CD4-positive, alpha-beta T cell treated with Interleukin-15 for 4 hours (primary cell): ENCODE measurements around the gene SLC39A1.

Experiments used
- DNase-seq: peaks from one replicate; pipeline ENCODE4 v3.0.0-alpha.2; 2020; ENCODE audit warnings: low spot score

SLC39A1 gene

DNA sequence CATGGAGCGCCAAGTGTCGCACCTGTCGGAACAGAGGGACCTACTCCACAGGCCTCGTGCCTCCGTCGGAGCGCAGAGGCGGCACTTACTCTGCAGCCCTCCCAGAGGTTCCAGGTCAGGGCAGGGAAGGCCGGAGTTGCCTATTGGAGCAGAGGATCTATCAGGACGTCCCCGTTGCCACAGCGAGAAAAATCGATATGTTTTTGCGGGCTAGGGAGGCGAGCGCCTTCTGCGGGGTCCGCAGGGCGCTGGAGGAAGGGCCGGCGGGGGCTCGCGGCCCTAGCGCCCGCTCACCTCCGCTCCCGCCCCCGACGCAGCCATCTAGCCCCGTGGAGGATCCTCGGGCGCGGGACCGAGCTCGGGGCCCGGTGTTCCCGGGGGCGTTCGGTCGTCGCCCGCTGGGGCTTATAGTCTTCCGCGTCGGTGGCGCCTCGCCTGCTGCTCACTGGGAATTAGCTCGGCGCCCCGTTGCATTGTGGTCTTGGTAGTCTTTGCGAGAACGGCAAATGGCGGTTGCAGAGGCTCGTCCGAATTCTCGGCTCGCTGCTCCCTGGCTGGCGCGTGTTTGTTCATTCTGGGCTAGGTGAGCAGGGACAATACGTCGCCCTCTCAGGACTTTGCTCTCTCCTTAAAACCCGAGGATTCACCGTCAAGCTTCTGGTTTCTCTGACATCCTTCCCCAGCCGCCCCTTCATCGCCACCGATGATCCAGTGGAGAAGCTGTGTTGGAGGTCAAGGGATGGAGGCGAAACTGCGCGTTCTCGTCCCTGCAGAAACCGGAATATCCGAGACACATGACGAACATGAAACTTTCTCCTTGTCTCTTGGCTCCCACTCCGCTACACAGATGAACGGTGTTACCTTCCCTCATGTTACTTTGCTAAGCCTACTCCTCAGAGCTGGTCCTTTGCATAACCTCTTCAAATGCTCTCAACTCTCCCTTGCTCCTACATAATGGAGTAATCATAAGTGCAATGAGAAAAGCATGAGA lies 14.2 kb upstream of the SLC39A1 start, which contains the start of gene JTB:
Gene JTB (minus strand): TSS at position 425 of the 991 bp plus-strand sequence. CDS start 422 bp downstream, at position 3.
- DNase-seq: peak; percentile 79

DNA sequence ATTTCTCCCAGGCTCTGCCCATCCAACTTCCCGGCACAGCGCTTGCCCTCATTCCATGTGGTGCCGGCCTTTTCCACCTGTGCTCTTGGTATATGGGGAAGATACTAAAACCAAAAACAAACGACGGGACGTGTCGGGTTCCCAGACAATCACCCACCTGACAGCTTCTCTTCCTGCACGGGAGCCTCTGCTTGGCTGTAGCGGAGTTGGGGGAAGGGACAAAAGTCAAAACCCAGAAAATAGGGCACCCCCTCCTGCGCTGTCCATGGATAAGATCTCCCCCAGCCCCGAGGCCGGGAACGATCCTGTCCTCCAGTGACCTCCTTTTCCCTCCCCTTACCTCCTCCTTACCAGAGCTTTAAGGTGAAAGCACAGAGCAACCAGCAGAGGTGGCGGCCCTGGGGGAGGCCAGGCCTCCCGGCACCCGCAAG lies 13.5 kb upstream of the SLC39A1 start:
- no peak for DNase-seq

DNA sequence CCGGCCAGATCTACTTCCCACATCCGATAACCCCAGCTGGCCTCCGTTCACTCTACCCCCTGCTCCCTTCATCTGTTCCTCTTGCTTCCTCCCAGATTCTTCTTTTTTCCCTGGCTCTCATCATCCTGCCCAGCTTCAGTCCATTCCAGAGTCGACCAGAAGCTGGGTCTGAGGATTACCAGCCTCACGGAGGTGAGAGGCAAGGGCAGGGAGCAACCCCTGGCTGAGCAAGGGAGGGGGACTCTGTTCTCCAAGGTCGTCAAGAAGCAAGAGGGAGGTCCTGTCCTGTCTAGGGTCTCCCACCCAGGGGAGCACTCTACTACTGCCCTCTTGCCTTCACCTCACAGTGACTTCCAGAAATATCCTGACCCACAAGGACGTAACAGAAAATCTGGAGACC lies 10.2 kb upstream of the SLC39A1 start:
- no peak for DNase-seq

DNA sequence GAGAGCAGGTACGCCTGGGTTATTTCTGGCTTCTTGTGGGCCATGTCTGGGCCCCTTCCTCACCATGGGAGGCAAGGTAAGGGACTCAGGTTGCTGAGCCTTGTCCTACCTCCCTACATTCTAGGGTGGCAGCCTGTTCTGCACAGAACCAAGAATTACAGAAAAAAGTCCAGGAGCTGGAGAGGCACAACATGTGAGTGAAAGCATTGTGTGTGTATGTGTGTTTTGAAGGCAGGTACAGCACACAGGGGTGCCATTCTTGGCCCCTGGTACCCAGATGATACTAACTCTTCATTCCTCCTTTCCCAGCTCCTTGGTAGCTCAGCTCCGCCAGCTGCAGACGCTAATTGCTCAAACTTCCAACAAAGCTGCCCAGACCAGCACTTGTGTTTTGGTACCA lies 9.7 kb upstream of the SLC39A1 start:
- DNase-seq: no peak

DNA sequence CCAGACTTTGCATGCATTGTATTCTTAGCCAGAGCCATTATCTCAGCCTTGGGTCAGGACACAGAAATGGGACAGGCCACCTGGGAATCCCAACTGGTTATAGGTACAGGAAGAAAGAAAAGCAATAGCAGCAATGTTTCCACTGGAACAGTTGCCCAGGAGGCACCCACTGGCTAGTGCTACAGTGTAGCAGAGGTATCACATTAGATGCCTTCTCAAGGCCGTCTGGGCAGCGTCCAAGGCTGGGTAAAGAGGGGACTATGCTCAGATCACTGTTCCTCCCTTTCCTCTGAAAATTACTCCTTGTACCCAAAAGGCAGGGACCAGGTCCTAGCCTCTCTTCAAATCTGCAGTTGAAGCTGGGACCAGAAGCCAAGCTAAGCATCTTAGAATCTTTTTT lies 7.0 kb upstream of the SLC39A1 start:
- no peak for DNase-seq

DNA sequence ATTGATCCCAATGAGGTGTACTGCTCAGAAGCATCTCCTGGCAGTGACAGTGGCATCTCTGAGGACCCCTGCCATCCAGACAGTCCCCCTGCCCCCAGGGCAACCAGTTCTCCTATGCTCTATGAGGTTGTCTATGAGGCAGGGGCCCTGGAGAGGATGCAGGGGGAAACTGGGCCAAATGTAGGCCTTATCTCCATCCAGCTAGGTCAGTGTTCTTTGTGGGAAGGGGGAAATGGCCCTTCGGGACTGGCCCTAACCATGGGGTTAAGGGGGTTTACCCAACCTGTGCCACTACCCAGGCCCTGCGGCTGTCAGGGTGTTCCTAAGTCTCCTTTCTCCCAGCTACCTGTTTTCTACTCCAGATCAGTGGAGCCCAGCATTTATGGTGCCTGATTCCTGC lies 5.6 kb upstream of the SLC39A1 start:
- no peak for DNase-seq

DNA sequence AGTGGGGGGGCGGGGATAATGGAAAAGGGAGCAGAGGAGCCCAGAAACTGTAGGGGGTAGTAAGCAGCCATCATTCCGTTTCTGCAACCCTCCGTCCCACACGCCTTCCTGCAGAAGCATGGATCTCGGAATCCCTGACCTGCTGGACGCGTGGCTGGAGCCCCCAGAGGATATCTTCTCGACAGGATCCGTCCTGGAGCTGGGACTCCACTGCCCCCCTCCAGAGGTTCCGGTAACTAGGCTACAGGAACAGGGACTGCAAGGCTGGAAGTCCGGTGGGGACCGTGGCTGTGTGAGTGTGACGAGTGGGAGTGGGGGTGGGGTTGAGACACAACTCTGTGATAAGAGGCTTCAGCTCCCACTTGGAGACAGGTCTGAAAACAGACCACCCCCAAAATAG lies 5.1 kb upstream of the SLC39A1 start:
- DNase-seq: no peak

DNA sequence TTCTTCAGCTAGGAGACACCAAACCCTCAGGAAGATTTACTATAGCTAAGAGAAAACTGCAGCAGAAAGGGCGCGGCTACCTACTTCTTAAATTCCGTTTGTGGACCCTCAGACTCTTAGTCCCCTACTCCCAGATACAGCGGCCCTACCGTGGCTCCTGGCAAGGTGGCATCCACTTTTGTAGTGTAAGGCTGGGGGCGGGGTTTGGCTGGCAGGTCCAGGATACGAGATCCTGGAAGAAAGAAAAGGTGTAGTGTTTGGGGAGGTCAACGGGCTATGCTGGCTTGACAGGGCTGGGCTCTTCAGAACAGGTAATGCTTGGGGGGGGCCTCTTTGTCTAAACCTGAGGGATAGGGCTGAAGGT lies 4.6 kb upstream of the SLC39A1 start:
- no peak for DNase-seq

DNA sequence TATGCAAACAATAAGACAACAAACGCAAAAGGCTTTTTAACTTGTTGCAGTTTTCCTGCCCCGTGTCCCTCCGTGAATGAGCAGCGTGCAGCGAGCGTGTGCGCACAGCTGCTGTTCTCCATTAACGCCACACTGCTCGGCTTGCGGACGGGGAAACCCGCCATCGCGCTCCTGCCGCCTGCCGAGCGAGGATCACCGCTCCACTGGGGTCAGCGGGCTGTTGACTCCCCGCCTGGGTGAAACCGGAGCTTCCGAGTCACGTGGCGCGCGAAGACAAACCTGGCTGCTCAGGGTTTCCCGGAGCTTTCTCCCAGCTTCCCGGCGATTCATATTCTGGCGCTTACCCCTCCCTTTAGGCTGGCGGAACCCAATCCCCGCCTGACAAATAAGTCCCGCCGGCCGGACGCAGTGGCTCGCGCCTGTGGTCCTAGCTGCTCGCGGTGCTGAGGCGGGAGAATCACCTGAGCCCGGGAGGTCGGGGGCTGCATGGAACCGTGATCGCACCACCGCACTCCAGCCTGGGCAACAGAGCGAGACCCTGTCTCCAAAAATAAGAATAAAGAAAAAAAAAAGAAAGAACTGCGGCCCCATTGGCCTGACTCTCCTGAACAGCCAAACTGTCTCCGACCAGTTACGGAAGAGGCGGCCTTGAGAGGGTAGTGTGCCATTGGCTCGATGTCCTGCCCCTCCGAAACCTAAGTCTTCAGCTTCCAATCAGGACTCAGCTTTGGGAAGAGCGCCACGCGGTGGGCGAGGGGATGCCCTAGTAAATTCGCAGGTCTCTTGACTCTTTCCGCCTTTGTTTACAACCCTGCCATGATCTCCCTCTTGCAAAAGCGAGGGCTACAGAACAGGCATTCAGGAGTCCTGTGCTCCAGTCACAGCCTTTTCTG lies 4.0 kb upstream of the SLC39A1 start, which contains the start of gene CREB3L4:
Gene CREB3L4 (plus strand): TSS at position 796 of the 893 bp plus-strand sequence. CDS start 624 bp downstream, outside the sequence.
- peak; percentile 89 for DNase-seq

DNA sequence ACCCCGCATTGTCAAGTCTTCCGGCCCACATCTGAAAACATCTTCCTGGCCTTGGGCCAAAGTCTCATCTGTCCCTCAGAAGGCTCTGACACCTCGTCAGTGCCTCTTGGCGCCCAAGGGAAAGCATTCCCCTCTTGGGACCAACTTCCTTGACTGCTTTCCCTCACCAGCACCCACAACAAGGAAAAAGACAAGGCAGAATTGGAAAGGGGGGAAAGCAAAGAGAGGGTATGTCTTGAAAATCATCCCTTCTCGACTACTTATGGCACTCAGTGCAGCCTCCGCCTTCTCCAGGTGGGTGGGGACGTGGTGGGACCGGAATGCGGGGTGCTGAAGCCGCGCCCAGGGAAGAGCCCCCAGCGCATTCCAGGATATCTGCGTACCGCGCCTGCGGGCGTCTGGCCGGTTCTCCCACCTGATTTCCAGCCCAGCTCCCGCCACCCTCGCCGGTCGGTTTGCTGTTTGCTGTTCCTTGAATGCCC lies 554 bp upstream of the SLC39A1 start:
- DNase-seq: no peak

DNA sequence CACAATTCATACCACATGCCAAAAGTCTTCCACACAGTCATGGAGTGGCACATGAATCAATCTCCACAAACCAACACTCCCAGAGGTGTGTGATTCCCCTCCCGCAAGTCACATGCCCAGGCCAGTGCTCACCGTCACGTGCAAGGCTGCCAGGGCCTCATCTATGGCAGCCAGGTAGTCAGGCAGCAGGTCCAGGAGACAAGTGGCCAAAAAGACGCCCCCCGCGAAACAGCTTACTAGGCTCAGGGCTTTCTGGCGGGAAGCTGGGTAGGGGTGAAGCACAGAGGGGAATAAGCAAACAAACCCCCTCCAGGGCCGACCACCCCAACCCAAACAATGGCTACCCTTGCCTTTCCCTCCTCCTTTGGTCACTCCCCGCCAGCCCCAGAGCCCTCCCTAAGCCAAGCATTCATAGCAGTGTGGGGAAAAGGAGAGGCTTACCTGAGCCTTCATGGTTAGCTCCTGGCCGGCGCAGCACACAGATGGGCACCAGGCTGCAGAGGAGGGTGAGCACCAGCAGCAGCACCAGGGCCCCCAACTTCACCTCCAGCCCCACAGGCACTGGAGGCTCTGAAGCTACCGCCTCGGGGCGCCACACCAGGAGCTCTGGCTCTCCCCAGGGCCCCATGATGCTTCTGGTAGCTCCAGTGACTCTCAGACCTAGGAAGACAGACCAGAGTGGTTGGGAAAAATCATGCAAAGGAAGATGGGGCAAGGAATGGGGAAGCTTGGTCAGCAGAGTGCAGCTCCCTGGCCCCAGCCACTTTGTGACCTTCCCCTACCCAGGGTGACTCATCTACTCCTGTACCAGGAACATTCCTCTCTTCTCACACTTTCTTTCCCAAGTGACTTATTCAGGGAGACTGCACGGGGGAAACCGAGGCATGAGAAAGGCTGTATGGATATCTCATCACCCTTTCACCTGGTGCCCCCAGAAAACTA lies 978 bp downstream of the SLC39A1 start:
- no peak for DNase-seq

DNA sequence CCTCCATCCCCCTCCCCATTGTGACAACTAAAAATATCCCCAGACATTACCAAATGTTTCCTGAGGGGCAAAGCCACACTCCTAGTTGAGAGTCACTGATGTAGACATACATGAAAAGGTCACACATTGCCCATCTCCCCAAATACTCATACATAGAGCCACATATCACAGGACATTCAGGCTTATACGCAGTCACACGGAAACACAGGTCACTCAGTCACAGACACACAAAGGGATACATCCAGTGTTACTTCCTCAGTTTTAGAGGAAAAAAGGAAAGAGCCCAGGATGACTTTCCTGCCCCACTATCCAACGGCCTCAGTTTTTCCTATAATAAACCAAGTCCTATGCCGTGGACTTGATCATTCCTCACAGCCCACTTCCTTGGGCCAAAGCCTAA lies 1.9 kb downstream of the SLC39A1 start:
- no peak for DNase-seq

DNA sequence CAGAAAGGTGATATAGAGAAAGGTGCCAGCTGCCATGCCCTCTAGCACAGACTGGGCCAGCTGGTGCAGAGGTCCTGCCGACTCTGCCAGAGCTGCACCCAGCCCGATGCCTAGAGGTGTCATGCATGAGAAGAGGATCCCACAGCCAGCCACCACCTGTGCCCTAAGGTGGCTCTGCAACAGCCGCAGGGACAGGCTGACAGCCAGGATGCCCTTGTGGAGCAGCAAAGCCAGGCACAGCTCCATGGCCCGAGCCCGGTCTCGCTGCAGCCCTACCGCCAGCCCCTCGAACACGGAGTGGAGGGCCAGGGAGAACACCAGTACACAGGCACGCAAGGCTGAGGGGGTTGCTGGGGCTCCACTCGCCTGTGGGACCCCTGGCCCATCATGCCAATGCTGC lies 3.1 kb downstream of the SLC39A1 start:
- no peak for DNase-seq

DNA sequence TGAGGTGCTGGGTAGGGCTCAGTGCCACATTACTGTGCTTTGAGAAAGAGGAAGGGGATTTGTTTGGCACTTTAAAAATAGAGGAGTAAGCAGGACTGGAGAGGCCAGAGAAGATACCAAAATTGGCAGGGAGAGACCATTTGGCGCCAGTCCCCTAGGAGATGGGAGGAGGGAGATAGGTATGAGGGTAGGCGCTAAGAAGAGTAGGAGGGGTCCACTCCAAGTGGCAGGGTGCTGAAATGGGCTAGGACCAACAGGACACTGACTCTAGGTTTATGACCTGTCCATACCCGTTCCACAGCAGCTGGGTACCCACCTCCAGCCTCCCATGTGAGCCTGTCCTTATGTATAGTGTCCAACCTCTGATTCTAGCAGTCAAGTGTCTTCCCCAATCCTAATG lies 3.9 kb downstream of the SLC39A1 start:
- no peak for DNase-seq

DNA sequence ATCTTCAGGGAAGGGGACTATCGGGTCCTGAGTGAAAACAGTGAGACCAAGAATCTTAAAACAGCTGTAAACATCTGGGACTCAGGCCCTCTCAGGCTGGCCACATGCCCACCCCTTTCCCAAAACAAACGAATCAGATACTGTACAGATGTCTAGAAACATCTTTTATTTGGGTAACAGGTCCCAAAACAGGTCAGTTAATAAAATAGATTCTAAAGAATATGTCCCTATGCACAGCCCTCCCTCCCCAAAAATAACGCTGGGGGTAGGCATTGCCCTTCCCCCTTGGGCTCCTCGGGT lies 4.4 kb downstream of the SLC39A1 start:
- DNase-seq: no peak

DNA sequence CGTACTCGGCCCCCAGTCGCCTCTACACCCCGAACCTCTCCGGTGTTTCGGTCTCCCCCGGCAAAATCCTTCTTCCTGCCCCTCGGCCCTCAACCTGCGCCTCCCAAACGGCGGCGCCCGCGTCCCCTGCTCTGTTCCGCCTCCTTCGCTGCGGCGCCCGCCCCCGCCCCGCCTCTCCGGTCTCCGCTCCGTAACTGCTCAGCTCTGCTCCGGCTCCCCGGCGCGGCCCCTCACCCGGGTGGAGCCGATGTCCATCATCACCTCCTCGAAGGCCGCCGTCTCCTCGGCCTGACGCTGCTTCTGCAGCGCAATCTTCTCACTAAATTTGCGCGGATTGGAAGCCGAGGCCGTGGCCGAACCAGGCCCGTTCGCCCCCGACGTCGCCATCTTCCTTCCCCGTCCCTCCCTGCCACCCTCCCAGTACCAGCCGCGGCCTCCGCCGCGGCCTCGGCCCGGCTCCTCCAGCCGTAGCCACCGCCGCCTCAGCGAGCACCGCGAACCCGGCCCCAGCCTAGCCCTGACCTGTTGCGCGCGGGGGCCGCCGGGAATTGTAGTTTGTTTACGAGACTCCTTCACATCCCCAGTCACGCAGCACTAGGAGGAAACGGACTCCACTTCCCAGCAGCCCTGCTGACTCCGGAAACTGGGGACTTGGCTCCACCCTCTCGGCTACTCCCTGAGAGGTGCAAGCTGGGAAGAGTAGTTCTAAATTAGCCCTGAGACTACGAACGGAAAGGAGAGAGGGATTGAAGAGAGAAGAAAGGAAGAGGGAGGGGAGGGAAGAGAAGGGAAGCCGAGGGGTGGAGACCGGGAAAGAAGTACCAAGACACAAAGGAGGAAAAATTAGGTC lies 5.0 kb downstream of the SLC39A1 start, which contains the start of gene CRTC2:
Gene CRTC2 (minus strand): TSS at position 502 of the 850 bp plus-strand sequence. CDS start 115 bp downstream, at position 387.
- DNase-seq: peak; percentile 97

DNA sequence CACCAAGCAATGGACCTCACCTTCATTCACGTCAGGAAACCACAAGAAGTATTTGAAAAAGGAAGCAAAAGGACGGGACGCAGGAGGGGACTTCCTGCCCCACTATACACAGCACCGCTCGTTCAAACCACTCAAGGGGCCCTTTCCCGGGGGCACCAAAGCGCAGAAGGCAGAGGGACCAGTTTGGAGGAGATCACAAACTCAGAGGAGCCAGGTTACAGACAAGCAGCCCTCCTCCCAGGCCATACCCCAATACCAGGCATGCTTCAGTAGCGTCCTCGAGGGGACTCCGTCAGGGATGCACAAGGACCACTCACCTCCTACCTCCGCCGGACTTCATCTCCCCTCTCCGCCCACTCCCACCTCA lies 5.6 kb downstream of the SLC39A1 start:
- peak; percentile 39 for DNase-seq

DNA sequence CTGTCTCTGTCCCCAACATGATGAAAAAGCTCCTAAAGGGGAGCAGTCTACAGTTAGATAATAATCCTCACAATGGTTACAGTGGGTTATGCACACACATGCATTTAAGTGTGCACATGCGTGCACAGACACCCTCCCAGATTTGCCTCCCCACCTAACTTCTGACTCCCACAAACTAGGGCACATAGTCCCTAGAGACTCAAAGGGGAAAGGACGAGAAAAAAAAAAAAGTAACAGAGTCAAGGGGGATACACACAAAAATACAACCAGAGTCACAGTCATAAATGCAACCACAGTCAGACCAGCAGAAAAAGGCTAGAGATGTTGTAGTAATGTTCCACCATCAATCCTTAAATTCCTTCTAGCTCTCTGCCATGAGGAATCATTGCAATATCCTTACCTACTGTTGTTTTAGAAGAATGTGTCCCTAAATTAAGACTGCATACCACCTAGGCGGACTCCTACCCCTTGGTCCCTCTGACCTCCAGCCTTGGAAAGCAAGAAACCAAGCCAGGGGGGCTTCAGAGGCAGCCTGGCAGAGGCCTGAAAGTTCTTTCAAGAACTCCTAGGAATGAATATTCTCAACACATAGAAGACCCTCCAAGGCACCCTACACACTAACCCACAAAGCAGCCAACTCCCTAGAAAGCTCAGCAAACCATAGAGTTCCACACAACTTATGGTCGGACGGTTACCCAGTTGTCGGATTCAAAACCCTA lies 6.2 kb downstream of the SLC39A1 start:
- DNase-seq: no peak

DNA sequence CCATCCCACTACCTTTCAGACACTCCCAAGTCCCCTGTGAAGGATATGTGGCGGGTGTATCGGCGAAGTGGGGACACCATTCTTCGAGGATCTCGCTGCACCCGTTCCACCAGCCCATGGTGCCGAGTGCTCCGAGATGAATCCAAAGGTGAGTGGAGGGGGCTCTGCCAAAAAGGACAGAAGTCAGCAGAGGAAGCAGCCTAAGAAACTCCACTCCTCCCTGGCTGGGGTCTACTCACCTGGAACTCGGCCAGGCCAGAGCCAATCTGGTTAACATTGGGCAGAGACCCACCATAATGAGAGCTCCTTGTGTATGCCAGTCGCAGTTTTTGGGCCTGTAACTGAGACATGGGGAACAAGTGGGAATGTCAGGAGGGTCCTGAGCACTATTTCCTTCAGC lies 8.5 kb downstream of the SLC39A1 start:
- no peak for DNase-seq

DNA sequence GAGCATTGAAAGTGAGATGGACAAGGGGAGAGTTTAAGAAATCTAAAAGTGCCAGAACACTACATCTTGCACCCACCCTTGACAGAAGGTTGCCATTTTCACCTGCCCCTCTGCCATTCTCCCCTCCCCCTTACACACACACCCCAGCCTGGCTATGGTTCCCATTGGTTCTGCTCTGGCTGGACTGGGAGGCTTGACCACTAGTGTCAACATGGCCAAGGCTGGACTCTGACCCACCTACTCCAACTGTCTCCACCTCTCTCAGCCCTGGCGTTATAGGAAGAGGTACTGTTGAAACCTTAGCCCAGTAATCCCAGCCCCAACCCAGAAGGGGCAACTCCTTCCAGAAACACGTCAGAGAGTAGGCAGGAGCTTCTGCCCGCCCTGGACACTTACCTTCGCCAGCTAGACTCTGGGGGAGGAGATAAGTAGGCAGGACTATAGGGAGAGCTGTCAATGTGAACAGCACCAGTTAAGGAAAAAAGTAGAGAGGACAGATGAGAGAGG lies 9.4 kb downstream of the SLC39A1 start:
- DNase-seq: no peak
